Measurements from ENCODE around the gene OVCH2.
"Not testable (repeated sequence)": the region's sequence is repeated elsewhere in the genome, so short reads cannot be mapped to it uniquely, and the experiment has no call there.

OVCH2 gene

GRCh38 chr11:7667460-7667859, 38.8 kb downstream of the OVCH2 start:
- no peak for TF ChIP-seq CTCF (IDR thresholded peaks at IDR 0.05; ENCODE audit: borderline replicate concordance, control extremely low read depth, extremely low read depth, insufficient read depth, missing control alignments)
- in situ Hi-C loops (cut with MboI; ENCODE audit: low sequenced_read_pairs, unreplicated experiment): no loop called here
- no peak for DNase-seq (ENCODE audit: low spot score)

GRCh38 chr11:7666292-7666866, 39.9 kb downstream of the OVCH2 start:
- in situ Hi-C loops (cut with MboI; ENCODE audit: low sequenced_read_pairs, unreplicated experiment): no loop called here
- no peak for TF ChIP-seq CTCF (IDR thresholded peaks at IDR 0.05; ENCODE audit: borderline replicate concordance, control extremely low read depth, extremely low read depth, insufficient read depth, missing control alignments)
- no peak for DNase-seq (ENCODE audit: low spot score)

GRCh38 chr11:7665473-7666291, 40.6 kb downstream of the OVCH2 start:
- in situ Hi-C loops (cut with MboI; ENCODE audit: low sequenced_read_pairs, unreplicated experiment): no loop called here
- DNase-seq (ENCODE audit: low spot score): peak; percentile 91
- TF ChIP-seq CTCF (IDR thresholded peaks at IDR 0.05; ENCODE audit: borderline replicate concordance, control extremely low read depth, extremely low read depth, insufficient read depth, missing control alignments): peak; percentile 91

GRCh38 chr11:7664867-7665266, 41.4 kb downstream of the OVCH2 start:
- in situ Hi-C loops (cut with MboI; ENCODE audit: low sequenced_read_pairs, unreplicated experiment): no loop called here
- TF ChIP-seq CTCF (IDR thresholded peaks at IDR 0.05; ENCODE audit: borderline replicate concordance, control extremely low read depth, extremely low read depth, insufficient read depth, missing control alignments): no peak
- DNase-seq (ENCODE audit: low spot score): no peak

- DNase-seq (ENCODE audit: low spot score); in situ Hi-C loops (cut with MboI; ENCODE audit: low sequenced_read_pairs, unreplicated experiment): not testable (repeated sequence)
Observed at GRCh38 chr11:7663531-7663930, 42.7 kb downstream of the OVCH2 start.

- in situ Hi-C loops (cut with MboI; ENCODE audit: low sequenced_read_pairs, unreplicated experiment): no loop called here
- peak; percentile 37 for DNase-seq (ENCODE audit: low spot score)
- peak; percentile 42 for TF ChIP-seq CTCF (IDR thresholded peaks at IDR 0.05; ENCODE audit: borderline replicate concordance, control extremely low read depth, extremely low read depth, insufficient read depth, missing control alignments)
Observed at GRCh38 chr11:7657306-7658025, 48.8 kb downstream of the OVCH2 start.

GRCh38 chr11:7656704-7657103, 49.6 kb downstream of the OVCH2 start:
- in situ Hi-C loops (cut with MboI; ENCODE audit: low sequenced_read_pairs, unreplicated experiment): no loop called here
- no peak for DNase-seq (ENCODE audit: low spot score)
- no peak for TF ChIP-seq CTCF (IDR thresholded peaks at IDR 0.05; ENCODE audit: borderline replicate concordance, control extremely low read depth, extremely low read depth, insufficient read depth, missing control alignments)
